Upper lobe of left lung (tissue), 4 donors: ENCODE data around the gene STX10.

ENCODE experiments used
- POLR2A ChIP-seq, 4 donors: fragments of 450-650 bp; IDR thresholded peaks; one replicate each; pipeline ENCODE4 v1.5.1; 2016 to 2017; ENCODE audit warnings: antibody characterized with exemption in 4 of 4, mild to moderate bottlenecking in 2 of 4
- POLR2AphosphoS5 ChIP-seq, 2 donors: sonication (generic); formaldehyde crosslinking; IDR thresholded peaks; one replicate each; pipeline ENCODE4 v1.5.1; 2017; ENCODE audit warnings: antibody characterized with exemption in 2 of 2
- TF ChIP-seq, protein P1 (sequence below), 6 experiments: fragments of 450-650 bp in 4 of 6; fragments of 200-600 bp in 2 of 6; sonication (generic) in 2 of 6; IDR thresholded peaks; one replicate each; pipeline ENCODE4 v1.5.1; 2016 to 2019; ENCODE audit warnings: antibody characterized with exemption in 6 of 6

DNA sequence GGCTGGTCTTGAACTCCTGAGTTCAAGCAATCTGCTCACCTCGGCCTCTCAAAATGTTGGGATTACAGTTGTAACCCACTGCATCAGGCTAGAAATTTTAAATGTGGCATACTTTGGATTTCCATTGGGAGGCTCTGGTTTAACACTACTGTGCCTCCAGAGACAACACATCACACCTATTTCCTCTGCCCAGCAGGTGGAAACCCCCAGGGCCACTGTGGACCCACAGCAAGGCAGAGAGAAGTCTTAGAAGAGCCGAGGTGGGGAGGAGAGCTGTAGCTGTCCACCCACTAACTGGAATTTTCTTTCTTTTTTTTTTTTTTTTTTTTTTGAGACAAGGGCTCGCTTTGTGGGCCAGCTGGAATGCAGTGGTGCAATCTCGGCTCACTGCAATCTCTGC lies 39.4 kb upstream of the STX10 start:
- TF ChIP-seq, protein P1, sequence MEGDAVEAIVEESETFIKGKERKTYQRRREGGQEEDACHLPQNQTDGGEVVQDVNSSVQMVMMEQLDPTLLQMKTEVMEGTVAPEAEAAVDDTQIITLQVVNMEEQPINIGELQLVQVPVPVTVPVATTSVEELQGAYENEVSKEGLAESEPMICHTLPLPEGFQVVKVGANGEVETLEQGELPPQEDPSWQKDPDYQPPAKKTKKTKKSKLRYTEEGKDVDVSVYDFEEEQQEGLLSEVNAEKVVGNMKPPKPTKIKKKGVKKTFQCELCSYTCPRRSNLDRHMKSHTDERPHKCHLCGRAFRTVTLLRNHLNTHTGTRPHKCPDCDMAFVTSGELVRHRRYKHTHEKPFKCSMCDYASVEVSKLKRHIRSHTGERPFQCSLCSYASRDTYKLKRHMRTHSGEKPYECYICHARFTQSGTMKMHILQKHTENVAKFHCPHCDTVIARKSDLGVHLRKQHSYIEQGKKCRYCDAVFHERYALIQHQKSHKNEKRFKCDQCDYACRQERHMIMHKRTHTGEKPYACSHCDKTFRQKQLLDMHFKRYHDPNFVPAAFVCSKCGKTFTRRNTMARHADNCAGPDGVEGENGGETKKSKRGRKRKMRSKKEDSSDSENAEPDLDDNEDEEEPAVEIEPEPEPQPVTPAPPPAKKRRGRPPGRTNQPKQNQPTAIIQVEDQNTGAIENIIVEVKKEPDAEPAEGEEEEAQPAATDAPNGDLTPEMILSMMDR (IDR thresholded peaks at IDR 0.05) = no peak
- TF ChIP-seq POLR2AphosphoS5 (IDR thresholded peaks at IDR 0.05) (no peak), POLR2A (IDR thresholded peaks at IDR 0.05) (no peak)
